Spinal cord (tissue), 10 donors: ENCODE results near the gene TFF3. TPM values are rescaled to one million over a fixed set of nuclear protein-coding genes. Genes with fewer than 3 reads are reported as not detected.

Experiments
- DNase-seq, 6 donors: peaks; one replicate each; pipeline versions ENCODE4 v3.0.0 to v3.0.0-alpha.2; 2013 to 2015; ENCODE audit warnings: low spot score in 6 of 6, low read depth in 4 of 6
- H3K27ac ChIP-seq: one replicate; pipeline ENCODE4 v1.5.1; 2013; ENCODE audit warnings: low read depth, low read length, control low read depth
- H3K27me3 ChIP-seq: one replicate; pipeline ENCODE4 v1.6.1; 2013; ENCODE audit warnings: low read length; ENCODE audit not compliant: control insufficient read depth, insufficient read depth
- H3K36me3 ChIP-seq: one replicate; pipeline ENCODE4 v1.6.1; 2013; ENCODE audit warnings: low read length; ENCODE audit not compliant: control insufficient read depth, insufficient read depth
- H3K4me1 ChIP-seq: one replicate; pipeline ENCODE4 v1.6.1; 2013; ENCODE audit warnings: low read length; ENCODE audit not compliant: control insufficient read depth, insufficient read depth
- H3K4me3 ChIP-seq: one replicate; pipeline ENCODE4 v1.5.1; 2013; ENCODE audit warnings: low read depth, low read length, control low read depth
- H3K9me3 ChIP-seq: one replicate; pipeline ENCODE4 v1.6.1; 2013; ENCODE audit warnings: low read length; ENCODE audit not compliant: control insufficient read depth, insufficient read depth
- WGBS: methylation state at CpG from one replicate; pipeline ENCODE4 v1.1.5; 2013; ENCODE audit warnings: missing lambda C conversion rate; ENCODE audit not compliant: insufficient coverage; 5-methylcytosine and 5-hydroxymethylcytosine counted together
- polyA plus RNA-seq, 2 donors: library from polyadenylated mRNA; unstranded; fragments of 120-200 nt; gene quantifications; one replicate each; pipeline ENCODE4 v1.2.1, GENCODE V29; 2013; ENCODE audit not compliant: insufficient read length in 2 of 2
- total RNA-seq, 2 donors: library from RNA; depleted of rRNA in 1 of 2; stranded (reverse); fragments of 120-200 nt in 1 of 2; fragments of >200 nt in 1 of 2; gene quantifications; one replicate each; pipeline versions ENCODE4 v1.2.3 to v1.2.4, GENCODE V29; 2013 to 2014
- donor health status: healthy.

TFF3 gene
- total and polyA plus RNA-seq, 4 donors: 2.0 to 8.3 (median 2.3) TPM

DNA sequence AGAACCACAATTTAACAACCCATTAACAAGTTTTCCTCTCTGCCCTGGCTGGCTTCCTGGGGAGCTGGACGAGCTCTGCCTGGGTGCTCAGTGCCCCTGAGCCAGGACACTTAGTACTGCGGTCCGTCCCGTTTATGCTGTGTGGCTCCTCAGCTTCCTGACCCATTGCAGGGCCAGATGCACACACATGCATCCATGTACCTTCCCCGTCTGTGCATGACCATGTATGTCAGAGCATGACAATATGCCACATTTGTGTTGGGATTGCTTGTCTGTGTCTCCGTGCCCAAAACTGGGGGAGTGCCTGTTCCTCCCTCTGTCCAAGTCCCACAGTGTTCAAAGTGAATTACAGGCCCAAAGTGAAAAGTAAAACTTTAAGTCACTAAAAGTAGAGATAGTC is 9.7 kb upstream of the TFF3 start:
- no peaks in the 10 kb centered on the region for H3K27me3 ChIP-seq
- WGBS: 88% methylated on average over 5 of the region's 6 CpGs
- no peak for DNase-seq
- H3K4me1 ChIP-seq: no peaks in the 10 kb centered on the region
- no peak overlapping the region for H3K27ac ChIP-seq
- no peaks in the 10 kb centered on the region for H3K36me3 ChIP-seq
- H3K4me3 ChIP-seq: no peak overlapping the region
- no peaks in the 10 kb centered on the region for H3K9me3 ChIP-seq

DNA sequence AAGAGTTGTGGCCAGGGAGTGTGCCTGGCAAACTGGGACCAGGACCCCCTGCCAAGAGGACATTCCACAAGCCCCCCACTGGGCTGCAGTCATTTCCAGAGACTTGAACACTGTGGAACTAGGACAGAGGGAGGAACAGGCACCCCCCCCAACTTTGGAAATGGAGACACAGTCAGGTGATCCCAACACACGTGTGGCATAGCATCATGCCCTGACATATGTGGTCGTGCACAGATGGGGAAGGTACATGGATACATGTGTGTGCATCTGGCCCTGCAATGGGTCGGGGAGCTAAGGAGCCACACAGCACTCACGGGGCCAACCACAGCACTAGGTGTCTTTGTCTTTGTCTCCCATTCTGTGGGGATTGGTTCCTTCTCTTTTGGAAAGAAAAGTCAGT is 6.6 kb upstream of the TFF3 start:
- H3K36me3 ChIP-seq: no peaks in the 10 kb centered on the region
- WGBS: 87% methylated on average over 4 of the region's 4 CpGs
- no peaks in the 10 kb centered on the region for H3K27me3 ChIP-seq
- H3K4me1 ChIP-seq: no peaks in the 10 kb centered on the region
- H3K9me3 ChIP-seq: no peaks in the 10 kb centered on the region
- H3K27ac ChIP-seq: no peak overlapping the region
- no peak overlapping the region for H3K4me3 ChIP-seq
- no peak for DNase-seq

DNA sequence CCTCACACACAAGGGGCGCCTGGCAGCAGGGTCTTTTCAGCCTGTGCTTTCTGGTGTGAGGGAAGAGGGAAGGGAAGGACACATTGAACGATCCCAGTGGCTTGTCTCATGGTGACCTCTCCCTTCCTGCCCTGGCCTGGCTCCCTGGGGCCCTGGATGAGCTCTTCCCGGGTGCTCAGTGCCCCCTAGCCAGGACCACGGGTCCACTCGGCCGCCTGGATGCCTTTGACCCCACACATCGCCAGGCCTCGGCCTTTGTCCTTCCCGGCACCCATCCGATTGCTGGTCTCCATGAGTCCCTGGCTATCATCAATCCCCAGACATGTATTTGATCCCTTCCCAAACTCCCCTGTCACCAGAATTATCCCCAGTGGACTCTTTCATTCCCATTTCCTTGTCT is 6.0 kb upstream of the TFF3 start:
- no peak overlapping the region for H3K4me3 ChIP-seq
- H3K36me3 ChIP-seq: no peaks in the 10 kb centered on the region
- H3K9me3 ChIP-seq: no peaks in the 10 kb centered on the region
- H3K27ac ChIP-seq: no peak overlapping the region
- H3K4me1 ChIP-seq: no peaks in the 10 kb centered on the region
- H3K27me3 ChIP-seq: no peaks in the 10 kb centered on the region
- 86% methylated on average over 10 of the region's 10 CpGs for WGBS
- no peak for DNase-seq

DNA sequence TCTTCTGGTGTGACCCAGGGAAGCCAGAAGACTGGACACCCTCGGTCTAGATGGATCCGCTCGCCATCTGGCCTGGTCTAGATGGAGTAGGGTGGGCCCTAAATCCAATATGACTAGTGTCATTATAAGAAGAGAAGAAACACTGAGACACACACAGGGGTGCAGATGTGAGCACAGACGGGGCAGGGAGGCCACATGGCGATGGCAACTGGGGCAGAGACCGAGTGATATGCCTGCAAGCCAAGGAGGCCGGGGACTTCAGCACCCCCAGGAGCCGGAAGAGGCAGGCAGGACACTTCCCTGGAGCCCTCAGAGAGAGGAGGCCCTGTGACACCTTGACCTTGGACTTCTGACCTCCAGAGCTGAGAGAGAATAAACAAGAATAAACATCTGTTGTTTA is 5.6 kb upstream of the TFF3 start:
- no peaks in the 10 kb centered on the region for H3K36me3 ChIP-seq
- no peak overlapping the region for H3K27ac ChIP-seq
- 94% methylated on average over 8 of the region's 8 CpGs for WGBS

DNA sequence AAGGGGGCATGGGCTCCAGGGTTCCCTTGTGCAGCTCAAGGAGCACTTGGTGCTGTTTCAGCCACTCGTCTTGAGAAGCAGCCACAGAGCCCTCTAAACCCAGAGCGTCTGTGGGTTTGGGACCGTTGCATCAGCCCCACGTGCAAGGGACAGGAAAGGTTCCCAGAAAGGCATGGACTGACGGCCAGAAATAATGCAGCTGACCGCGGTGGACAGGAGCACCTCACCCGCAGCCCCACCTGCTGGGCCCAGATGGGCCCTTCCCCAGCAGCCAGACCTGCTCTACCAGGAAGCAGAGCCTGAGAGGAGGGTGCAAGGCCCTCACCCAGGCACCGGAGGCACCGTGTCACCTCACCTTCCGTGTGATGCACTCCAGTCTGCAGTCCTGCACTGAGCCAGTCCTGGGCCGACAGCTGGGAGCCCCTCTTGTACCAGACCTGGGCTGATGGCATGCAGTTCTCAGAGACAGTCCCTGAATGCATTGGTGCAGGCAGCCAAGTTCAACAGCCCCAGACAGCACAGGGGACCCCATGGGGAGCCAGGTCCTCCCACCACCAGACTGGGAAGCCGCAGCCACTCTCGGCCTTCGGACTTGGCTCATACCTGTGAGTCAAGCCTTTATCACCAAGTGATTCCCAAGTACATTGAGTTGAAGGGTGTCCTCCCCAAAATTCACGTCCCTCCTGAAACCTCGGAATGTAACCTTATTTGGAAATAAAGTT is 4.8 kb upstream of the TFF3 start:
- 73% methylated on average over 13 of the region's 17 CpGs for WGBS
- H3K9me3 ChIP-seq: no peaks in the 10 kb centered on the region
- H3K27me3 ChIP-seq: no peaks in the 10 kb centered on the region
- H3K27ac ChIP-seq: no peak overlapping the region
- DNase-seq: no peak
- no peaks in the 10 kb centered on the region for H3K36me3 ChIP-seq
- H3K4me1 ChIP-seq: peaks cover 7% of the 10 kb centered on the region
- H3K4me3 ChIP-seq: no peak overlapping the region

More for the DNA sequence above, 5.6 kb upstream of the TFF3 start:
- H3K4me1 ChIP-seq: no peaks in the 10 kb centered on the region
- DNase-seq: no peak
- no peak overlapping the region for H3K4me3 ChIP-seq
- no peaks in the 10 kb centered on the region for H3K27me3 ChIP-seq
- no peaks in the 10 kb centered on the region for H3K9me3 ChIP-seq

DNA sequence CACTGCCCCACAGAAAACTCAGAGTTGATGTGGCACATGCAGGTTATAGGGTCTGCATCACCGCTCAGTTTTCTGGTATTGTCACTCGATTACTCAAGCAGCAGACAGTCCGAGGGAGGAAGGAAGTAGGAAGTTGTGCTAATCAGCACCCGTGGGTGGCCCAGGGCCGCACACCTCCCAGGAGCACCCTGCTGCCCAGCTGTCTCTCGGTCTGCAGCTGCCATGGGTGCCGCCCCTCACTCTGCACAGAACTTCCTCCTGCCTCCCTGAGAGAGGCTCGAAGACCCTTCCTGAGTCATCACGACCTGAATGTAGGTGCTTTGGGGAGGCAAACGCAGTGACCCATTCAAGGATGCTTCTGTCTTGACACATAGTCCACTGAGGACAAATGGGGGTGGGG is 4.2 kb upstream of the TFF3 start:
- WGBS: 93% methylated on average over 9 of the region's 10 CpGs

GRCh38 chr21:42317826-42318746 is 2.9 kb upstream of the TFF3 start:
- Histone ChIP-seq H3K4me3 (no peak overlapping the region), H3K4me1 (peaks cover 15% of the 10 kb centered on the region), H3K36me3 (no peaks in the 10 kb centered on the region), H3K27ac (no peak overlapping the region), H3K9me3 (no peaks in the 10 kb centered on the region), H3K27me3 (no peaks in the 10 kb centered on the region)
- WGBS: 87% methylated on average over 19 of the region's 20 CpGs
- no peak for DNase-seq

More for the DNA sequence above, 4.2 kb upstream of the TFF3 start:
- Histone ChIP-seq H3K9me3 (no peaks in the 10 kb centered on the region), H3K4me1 (peaks cover 7% of the 10 kb centered on the region), H3K27ac (no peak overlapping the region), H3K36me3 (no peaks in the 10 kb centered on the region), H3K4me3 (no peak overlapping the region), H3K27me3 (no peaks in the 10 kb centered on the region)
- no peak for DNase-seq

- Histone ChIP-seq H3K4me1 (peaks cover 20% of the 10 kb centered on the region), H3K4me3 (no peak overlapping the region), H3K27me3 (no peaks in the 10 kb centered on the region), H3K9me3 (no peaks in the 10 kb centered on the region), H3K36me3 (no peaks in the 10 kb centered on the region), H3K27ac (no peak overlapping the region)
- 83% methylated on average over 7 of the region's 8 CpGs for WGBS
- DNase-seq: no peak
Measured at GRCh38 chr21:42317341-42317741, 2.1 kb upstream of the TFF3 start.

DNA sequence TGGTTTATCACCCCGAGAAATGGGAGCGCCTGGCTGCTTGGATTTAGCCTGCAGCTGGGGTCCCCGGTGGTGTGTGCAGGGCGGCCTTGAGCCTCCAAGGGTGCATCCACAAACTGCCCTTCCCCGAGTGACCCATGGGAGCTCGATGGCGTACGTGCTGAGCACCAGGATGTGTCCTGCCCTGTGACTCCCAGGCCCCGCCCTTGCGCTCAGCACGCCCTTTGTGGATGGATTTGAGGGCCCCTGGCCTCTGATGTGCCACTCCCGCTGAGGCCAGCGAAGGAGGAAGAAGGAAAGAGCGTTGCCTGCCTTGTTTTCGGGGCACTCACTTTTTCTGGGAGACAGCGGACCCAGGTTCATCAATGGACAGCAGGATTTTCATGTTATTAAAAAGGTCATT is 1.7 kb upstream of the TFF3 start:
- Histone ChIP-seq H3K27me3 (no peaks in the 10 kb centered on the region), H3K4me3 (no peak overlapping the region), H3K9me3 (no peaks in the 10 kb centered on the region), H3K4me1 (peaks cover 24% of the 10 kb centered on the region), H3K36me3 (no peaks in the 10 kb centered on the region), H3K27ac (no peak overlapping the region)
- WGBS: 90% methylated on average over 16 of the region's 16 CpGs
- DNase-seq: no peak
